ENCODE results near the gene MCM7. TPM values are rescaled to one million over a fixed set of nuclear protein-coding genes. Genes with fewer than 3 reads are reported as not detected.

MCM7 gene
- total RNA-seq, 1 donor, result 28.6 TPM

DNA sequence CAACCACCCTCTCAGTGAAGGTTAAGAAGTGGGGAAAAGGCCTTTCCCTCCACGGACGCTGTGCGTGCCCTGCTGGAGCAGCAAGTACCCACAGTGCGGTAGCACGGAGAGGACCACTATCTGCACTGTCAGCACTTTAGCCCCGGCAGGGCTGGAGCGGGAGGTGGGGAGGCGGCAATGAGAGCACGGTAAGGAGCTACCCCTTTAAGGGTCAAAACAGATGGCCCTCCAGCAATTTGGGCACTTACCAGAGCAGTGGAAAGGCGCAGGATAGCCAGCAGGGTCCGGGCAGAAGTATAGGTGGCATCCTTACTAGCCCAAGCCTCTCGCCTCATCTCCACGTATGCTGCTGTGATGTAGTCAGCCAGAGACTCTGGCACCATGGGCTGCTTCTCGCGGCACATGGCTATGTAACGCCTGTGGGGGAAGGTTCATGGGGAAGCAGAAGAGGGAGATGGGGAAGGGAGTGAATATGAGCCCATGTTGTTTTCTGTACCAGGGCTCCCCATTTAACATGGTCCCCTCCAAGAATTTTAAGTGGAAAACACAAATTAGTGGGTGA is 7.2 kb downstream of the MCM7 start:
- Histone ChIP-seq H3K4me2 (ENCODE audit: insufficient read depth, low read length) (no peak overlapping the region), H4K20me1 (ENCODE audit: insufficient read depth, low read length) (peaks cover 7% of the 10 kb centered on the region), H2AFZ (ENCODE audit: low read length) (no peak overlapping the region), H3K4me1 (ENCODE audit: insufficient read depth, low read length) (peaks cover 14% of the 10 kb centered on the region), H3K79me2 (ENCODE audit: insufficient read depth, low read length) (peaks cover 55% of the 10 kb centered on the region), H3K9me3 (ENCODE audit: low read depth, low read length) (no peaks in the 10 kb centered on the region), H3K27ac (ENCODE audit: low read depth, low read length) (no peak overlapping the region), H3K27me3 (ENCODE audit: insufficient read depth, low read length) (no peaks in the 10 kb centered on the region), H3K4me3 (ENCODE audit: insufficient read depth, low read length) (no peak overlapping the region), H3K36me3 (ENCODE audit: insufficient read depth, low read length) (peaks cover 86% of the 10 kb centered on the region)
- TF ChIP-seq, protein P1, sequence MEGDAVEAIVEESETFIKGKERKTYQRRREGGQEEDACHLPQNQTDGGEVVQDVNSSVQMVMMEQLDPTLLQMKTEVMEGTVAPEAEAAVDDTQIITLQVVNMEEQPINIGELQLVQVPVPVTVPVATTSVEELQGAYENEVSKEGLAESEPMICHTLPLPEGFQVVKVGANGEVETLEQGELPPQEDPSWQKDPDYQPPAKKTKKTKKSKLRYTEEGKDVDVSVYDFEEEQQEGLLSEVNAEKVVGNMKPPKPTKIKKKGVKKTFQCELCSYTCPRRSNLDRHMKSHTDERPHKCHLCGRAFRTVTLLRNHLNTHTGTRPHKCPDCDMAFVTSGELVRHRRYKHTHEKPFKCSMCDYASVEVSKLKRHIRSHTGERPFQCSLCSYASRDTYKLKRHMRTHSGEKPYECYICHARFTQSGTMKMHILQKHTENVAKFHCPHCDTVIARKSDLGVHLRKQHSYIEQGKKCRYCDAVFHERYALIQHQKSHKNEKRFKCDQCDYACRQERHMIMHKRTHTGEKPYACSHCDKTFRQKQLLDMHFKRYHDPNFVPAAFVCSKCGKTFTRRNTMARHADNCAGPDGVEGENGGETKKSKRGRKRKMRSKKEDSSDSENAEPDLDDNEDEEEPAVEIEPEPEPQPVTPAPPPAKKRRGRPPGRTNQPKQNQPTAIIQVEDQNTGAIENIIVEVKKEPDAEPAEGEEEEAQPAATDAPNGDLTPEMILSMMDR (IDR thresholded peaks at IDR 0.05; ENCODE audit: extremely low read depth, low read depth, low read length), result no peak
- DNase-seq (ENCODE audit: insufficient read length, low spot score, missing footprints), result no peak

- TF ChIP-seq, protein P1 (IDR thresholded peaks at IDR 0.05; ENCODE audit: extremely low read depth, low read depth, low read length), result no peak
- Histone ChIP-seq H3K79me2 (ENCODE audit: insufficient read depth, low read length) (peaks cover 54% of the 10 kb centered on the region), H3K9me3 (ENCODE audit: low read depth, low read length) (no peaks in the 10 kb centered on the region), H3K27ac (ENCODE audit: low read depth, low read length) (no peak overlapping the region), H3K4me3 (ENCODE audit: insufficient read depth, low read length) (no peak overlapping the region), H3K36me3 (ENCODE audit: insufficient read depth, low read length) (peaks cover 81% of the 10 kb centered on the region), H3K4me2 (ENCODE audit: insufficient read depth, low read length) (no peak overlapping the region), H2AFZ (ENCODE audit: low read length) (no peak overlapping the region), H3K27me3 (ENCODE audit: insufficient read depth, low read length) (no peaks in the 10 kb centered on the region), H3K4me1 (ENCODE audit: insufficient read depth, low read length) (peaks cover 15% of the 10 kb centered on the region), H4K20me1 (ENCODE audit: insufficient read depth, low read length) (peaks cover 7% of the 10 kb centered on the region)
- no peak for DNase-seq (ENCODE audit: insufficient read length, low spot score, missing footprints)
Observed at GRCh38 chr7:100093498-100093897, 7.7 kb downstream of the MCM7 start.

DNA sequence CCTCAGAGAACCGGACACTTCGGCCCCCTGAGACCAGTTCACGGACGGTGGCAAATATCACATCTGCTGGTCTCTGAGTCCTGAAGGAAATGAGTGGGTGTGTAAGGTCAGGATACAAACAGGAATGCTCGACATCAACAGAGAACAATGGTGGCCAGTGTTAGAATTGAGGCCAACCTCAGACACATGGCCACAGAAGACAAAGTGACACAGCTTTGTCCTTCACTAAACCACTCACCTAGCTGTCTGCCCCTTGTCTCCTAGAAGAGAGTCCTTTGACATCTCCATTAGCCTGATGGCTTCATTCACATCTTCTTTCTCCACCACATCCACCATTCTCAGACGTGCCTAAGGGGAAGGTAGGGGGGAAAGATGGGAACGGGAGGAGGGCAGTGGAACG is 8.1 kb downstream of the MCM7 start:
- Histone ChIP-seq H3K4me3 (ENCODE audit: insufficient read depth, low read length) (no peak overlapping the region), H3K9me3 (ENCODE audit: low read depth, low read length) (no peaks in the 10 kb centered on the region), H3K27me3 (ENCODE audit: insufficient read depth, low read length) (no peaks in the 10 kb centered on the region), H2AFZ (ENCODE audit: low read length) (no peak overlapping the region), H4K20me1 (ENCODE audit: insufficient read depth, low read length) (peaks cover 7% of the 10 kb centered on the region), H3K79me2 (ENCODE audit: insufficient read depth, low read length) (peaks cover 52% of the 10 kb centered on the region), H3K4me2 (ENCODE audit: insufficient read depth, low read length) (no peak overlapping the region), H3K27ac (ENCODE audit: low read depth, low read length) (no peak overlapping the region), H3K36me3 (ENCODE audit: insufficient read depth, low read length) (peaks cover 76% of the 10 kb centered on the region), H3K4me1 (ENCODE audit: insufficient read depth, low read length) (peaks cover 18% of the 10 kb centered on the region)
- DNase-seq (ENCODE audit: insufficient read length, low spot score, missing footprints), result no peak
- TF ChIP-seq, protein P1 (IDR thresholded peaks at IDR 0.05; ENCODE audit: extremely low read depth, low read depth, low read length), result no peak

- no peaks in the 10 kb centered on the region for H3K9me3 ChIP-seq (ENCODE audit: low read depth, low read length)
- peaks cover 30% of the 10 kb centered on the region for H3K4me1 ChIP-seq (ENCODE audit: insufficient read depth, low read length)
- TF ChIP-seq, protein P1 (IDR thresholded peaks at IDR 0.05; ENCODE audit: extremely low read depth, low read depth, low read length), result peak; percentile 9
- H4K20me1 ChIP-seq (ENCODE audit: insufficient read depth, low read length), result peaks cover 7% of the 10 kb centered on the region
- no peaks in the 10 kb centered on the region for H3K27me3 ChIP-seq (ENCODE audit: insufficient read depth, low read length)
- H2AFZ ChIP-seq (ENCODE audit: low read length), result no peak overlapping the region
- peak overlapping the region; percentile 84 for H3K27ac ChIP-seq (ENCODE audit: low read depth, low read length)
- peaks cover 64% of the 10 kb centered on the region for H3K36me3 ChIP-seq (ENCODE audit: insufficient read depth, low read length)
- H3K79me2 ChIP-seq (ENCODE audit: insufficient read depth, low read length), result peaks cover 41% of the 10 kb centered on the region
- no peak for DNase-seq (ENCODE audit: insufficient read length, low spot score, missing footprints)
- H3K4me2 ChIP-seq (ENCODE audit: insufficient read depth, low read length), result no peak overlapping the region
- H3K4me3 ChIP-seq (ENCODE audit: insufficient read depth, low read length), result no peak overlapping the region
Observed at GRCh38 chr7:100091411-100092181, 9.6 kb downstream of the MCM7 start.
